Right atrium auricular region (tissue), 2 donors: Measurements from ENCODE around the gene SLC17A9. TPM values are rescaled to one million over a fixed set of nuclear protein-coding genes. Genes with fewer than 3 reads are reported as not detected.
A peak's percentile ranks its signal among the peaks of the same experiment; 100 is the strongest.

ENCODE experiments used
- DNase-seq: peaks from one replicate; pipeline ENCODE4 v3.0.0-alpha.2; 2019; ENCODE audit warnings: low spot score
- H3K27ac ChIP-seq, 2 donors: fragments of 200-600 bp; sonication (generic); 1 replicate in 1 of 2; 2 replicates in 1 of 2; pipeline ENCODE4 v1.5.1; 2016 to 2019
- H3K27me3 ChIP-seq, 2 donors: fragments of 200-600 bp; sonication (generic); one replicate each; pipeline versions ENCODE4 v1.5.1 to v1.6.0; 2017 to 2019
- H3K36me3 ChIP-seq: fragments of 200-600 bp; sonication (generic); one replicate; pipeline ENCODE4 v1.5.1; 2016
- H3K4me1 ChIP-seq, 2 donors: fragments of 200-600 bp; sonication (generic); one replicate each; pipeline versions ENCODE4 v1.5.1 to v1.6.0; 2017 to 2019
- H3K4me3 ChIP-seq, 2 donors: fragments of 200-600 bp; sonication (generic); 1 replicate in 1 of 2; 2 replicates in 1 of 2; pipeline ENCODE4 v1.5.1; 2017 to 2019; ENCODE audit warnings: mild to moderate bottlenecking in 1 of 2, moderate library complexity in 1 of 2
- H3K9me3 ChIP-seq, 2 donors: fragments of 200-600 bp; sonication (generic); one replicate each; pipeline ENCODE4 v1.5.1; 2019
- CTCF ChIP-seq, 2 donors: fragments of 200-600 bp; sonication (generic); IDR thresholded peaks; one replicate each; pipeline ENCODE4 v1.5.1; 2019; ENCODE audit warnings: antibody characterized with exemption in 2 of 2
- total RNA-seq, 2 donors: library from RNA; depleted of rRNA; stranded (reverse); fragments of >200 nt; gene quantifications; one replicate each; pipeline ENCODE4 v1.1.0, GENCODE V29; 2016

Gene SLC17A9
- total RNA-seq, 2 donors from 2014 or later: 1.3 to 1.8 TPM

DNA sequence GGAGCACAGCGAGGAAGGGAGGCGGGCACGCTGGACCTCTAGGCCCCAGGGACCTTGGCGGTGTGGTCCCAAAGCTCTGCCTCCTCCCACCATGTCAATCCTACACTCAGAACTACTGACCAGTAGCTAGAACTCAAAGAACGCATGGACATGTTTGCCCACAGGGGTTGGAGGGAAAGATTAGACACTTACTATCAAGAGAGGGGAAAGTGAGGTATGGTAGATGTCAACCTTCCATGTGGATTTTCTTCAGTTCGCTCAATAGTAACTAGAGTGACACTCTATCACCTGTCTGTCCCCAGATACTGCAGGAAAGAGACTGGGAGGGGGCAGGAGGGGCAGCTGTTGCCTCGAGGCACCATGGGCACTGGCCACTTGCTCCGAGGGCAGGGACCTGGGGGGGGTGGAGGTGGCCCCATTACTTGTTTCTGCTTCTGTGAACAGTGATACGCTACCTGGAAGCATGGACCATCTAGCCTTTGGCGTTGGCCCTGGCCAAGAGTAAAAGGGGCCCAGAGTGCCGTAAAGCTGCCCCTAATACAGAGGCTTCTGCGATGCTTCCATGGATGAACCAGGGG, 25.3 kb upstream of the SLC17A9 start:
- no peak for DNase-seq

DNA sequence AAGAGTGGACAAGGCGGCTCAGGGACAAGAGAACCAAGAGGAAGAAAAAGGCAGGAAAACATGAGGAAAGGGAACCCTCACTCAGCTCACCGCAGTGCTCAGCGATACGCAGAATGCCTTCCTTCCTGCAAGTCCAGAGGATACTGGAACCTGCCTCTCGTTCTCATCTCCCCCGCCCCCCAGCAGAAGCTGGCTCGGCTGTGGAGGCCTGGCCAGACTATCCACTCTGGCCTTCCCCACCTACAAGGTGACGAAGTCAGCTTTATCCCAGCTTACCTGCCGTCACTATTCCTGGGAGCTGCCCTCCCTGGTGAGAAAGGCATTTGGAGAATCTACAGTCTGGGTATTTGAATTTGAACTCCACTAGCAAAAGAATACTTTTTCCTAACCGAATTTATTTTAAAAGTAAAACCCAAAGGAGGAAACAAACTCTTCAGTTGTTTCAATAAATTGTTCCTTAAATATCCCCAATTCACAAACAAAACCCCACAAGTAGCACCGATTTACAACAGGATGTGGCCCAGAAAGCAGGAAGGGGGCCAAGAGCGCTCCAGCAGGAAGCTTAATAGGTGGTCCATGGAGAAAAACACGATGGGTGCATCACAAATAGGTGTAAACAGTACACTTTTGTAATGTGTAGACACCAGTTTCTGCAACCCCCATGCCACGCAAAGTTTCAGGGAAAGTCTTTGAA, 24.1 kb upstream of the SLC17A9 start:
- Histone ChIP-seq H3K36me3 (no peaks in the 10 kb centered on the region), H3K4me3 (peak overlapping the region; percentile 54 to 58), H3K27me3 (no peaks in the 10 kb centered on the region), H3K9me3 (no peaks in the 10 kb centered on the region), H3K27ac (peak overlapping the region; percentile 84 to 86), H3K4me1 (peaks cover 0 to 53% of the 10 kb centered on the region in 2 donors)
- no peak for TF ChIP-seq CTCF (IDR thresholded peaks at IDR 0.05)
- DNase-seq: no peak

More for the DNA sequence above, 25.3 kb upstream of the SLC17A9 start:
- Histone ChIP-seq H3K27ac (peak overlapping the region; percentile 92 to 96), H3K4me3 (peak overlapping the region; percentile 83 to 97), H3K4me1 (peaks cover 0 to 65% of the 10 kb centered on the region in 2 donors), H3K9me3 (no peaks in the 10 kb centered on the region), H3K27me3 (no peaks in the 10 kb centered on the region), H3K36me3 (no peaks in the 10 kb centered on the region)
- no peak for TF ChIP-seq CTCF (IDR thresholded peaks at IDR 0.05)

DNA sequence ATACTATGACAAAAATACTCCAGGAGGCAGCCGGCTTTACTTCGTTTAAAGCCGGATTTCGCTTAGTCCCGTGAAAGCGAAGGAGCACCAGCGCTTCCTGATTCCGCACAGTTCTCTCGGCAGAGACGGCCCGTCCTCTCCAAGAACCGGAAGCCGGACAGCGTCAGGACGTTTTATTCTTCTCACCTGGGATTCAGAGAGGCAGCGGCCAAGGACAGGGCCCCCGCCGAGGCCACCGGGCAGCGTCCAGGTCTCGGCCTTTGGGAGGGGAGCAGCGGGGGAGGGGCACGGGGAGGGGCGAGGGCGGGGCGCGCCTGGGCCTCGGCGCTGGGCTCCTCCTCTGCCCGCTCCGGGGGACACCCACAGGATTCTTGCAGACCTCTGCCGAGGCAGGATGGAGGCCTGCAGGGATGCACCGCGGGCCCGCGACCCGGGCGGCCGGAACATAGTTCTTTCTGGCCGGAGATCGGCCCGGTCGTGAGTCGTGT, 23.4 kb upstream of the SLC17A9 start:
- H3K27ac ChIP-seq: peak overlapping the region; percentile 84 to 86
- no peaks in the 10 kb centered on the region for H3K9me3 ChIP-seq
- DNase-seq: no peak
- peaks cover 0 to 50% of the 10 kb centered on the region in 2 donors for H3K4me1 ChIP-seq
- H3K27me3 ChIP-seq: no peaks in the 10 kb centered on the region
- TF ChIP-seq CTCF (IDR thresholded peaks at IDR 0.05): no peak
- peak overlapping the region; percentile 54 to 58 for H3K4me3 ChIP-seq
- no peaks in the 10 kb centered on the region for H3K36me3 ChIP-seq

GRCh38 chr20:62931464-62931863, 21.0 kb upstream of the SLC17A9 start:
- Histone ChIP-seq H3K4me1 (peaks cover 0 to 61% of the 10 kb centered on the region in 2 donors), H3K36me3 (no peaks in the 10 kb centered on the region), H3K27ac (no peak overlapping the region), H3K27me3 (no peaks in the 10 kb centered on the region), H3K9me3 (no peaks in the 10 kb centered on the region), H3K4me3 (no peak overlapping the region)
- TF ChIP-seq CTCF (IDR thresholded peaks at IDR 0.05): no peak
- no peak for DNase-seq

- Histone ChIP-seq H3K36me3 (no peaks in the 10 kb centered on the region), H3K9me3 (no peaks in the 10 kb centered on the region), H3K4me3 (no peak overlapping the region), H3K27me3 (no peaks in the 10 kb centered on the region), H3K4me1 (peaks cover 0 to 49% of the 10 kb centered on the region in 2 donors), H3K27ac (no peak overlapping the region)
- no peak for TF ChIP-seq CTCF (IDR thresholded peaks at IDR 0.05)
- no peak for DNase-seq
Measured at GRCh38 chr20:62933966-62934365, 18.5 kb upstream of the SLC17A9 start.
